K562 (cell line): ENCODE measurements around the gene PTOV1. TPM values are rescaled to one million over a fixed set of nuclear protein-coding genes. Genes with fewer than 3 reads are reported as not detected.

Source experiments
- ATAC-seq: fragments of 200-7000 bp; cut with Tn5 transposase; 3 replicates; pipeline ENCODE4 v1.9.1; 2020; ENCODE audit warnings: moderate library complexity
- BruUV-seq: library from RNA; stranded (reverse); fragments of 400-500 nt; replicated peaks from 2 replicates; lab custom pipeline; 2021; lab: Mats Ljungman, UMichigan
- CTCF ChIA-PET: fragments of 300-600 bp; formaldehyde crosslinking; extraction: SDS; loops from one replicate; lab custom pipeline; 2021; ENCODE audit warnings: low intra/inter-chr PET ratio; lab: Yijun Ruan, JAX
- POLR2A ChIA-PET: fragments of 300-600, 350-650 bp; sonication (Branson Sonifier 250); formaldehyde crosslinking; extraction: SDS; loops from one replicate; lab custom pipeline; 2021; ENCODE audit warnings: antibody characterized with exemption, inconsistent platforms; lab: Yijun Ruan, JAX
- DNase-seq, 4 experiments: peaks; one replicate each; pipeline versions ENCODE4 v3.0.0 to v3.0.0-alpha.2; 2011 to 2018; ENCODE audit warnings: low spot score in 3 of 4, mixed read lengths in 3 of 4; ENCODE audit errors: extremely low read depth in 1 of 4
- FAIRE-seq: peaks from 2 replicates; lab custom pipeline; 2011; peaks lifted over from hg19 to GRCh38; lab: Jason Lieb, UNC
- H2AFZ ChIP-seq: 2 replicates; pipeline ENCODE4 v1.6.0; 2011; ENCODE audit warnings: low read depth, low read length, control low read depth, inconsistent platforms
- H3K27ac ChIP-seq: fragments of 200-600 bp; 3 replicates; pipeline ENCODE4 v1.8.0; 2011; ENCODE audit warnings: low read depth, mild to moderate bottlenecking, control low read depth, inconsistent platforms, low read length, moderate library complexity, mixed read lengths; ENCODE audit errors: extremely low read depth
- H3K27me3 ChIP-seq, 2 experiments: fragments of 300-600 bp in 1 of 2; 2 replicates in 1 of 2; 3 replicates in 1 of 2; pipeline versions ENCODE4 v1.6.0 to v1.8.0; 2011; ENCODE audit warnings: inconsistent platforms in 2 of 2, low read length in 2 of 2, mild to moderate bottlenecking in 1 of 2, mixed read lengths in 1 of 2, moderate library complexity in 1 of 2; ENCODE audit not compliant: control insufficient read depth in 2 of 2, insufficient read depth in 2 of 2
- H3K36me3 ChIP-seq: fragments of 300-600 bp; 3 replicates; pipeline ENCODE4 v1.8.0; 2011; ENCODE audit warnings: mild to moderate bottlenecking, low read length, inconsistent platforms; ENCODE audit not compliant: control insufficient read depth, insufficient read depth
- H3K4me1 ChIP-seq, 2 experiments: fragments of 200-600 bp in 1 of 2; replicated peaks in 1 of 2; 2 replicates in 1 of 2; 3 replicates in 1 of 2; pipeline versions ENCODE4 v1.5.1 to v1.8.0; 2011; ENCODE audit warnings: inconsistent platforms in 2 of 2, low read length in 2 of 2, mild to moderate bottlenecking in 1 of 2, mixed read lengths in 1 of 2, moderate library complexity in 1 of 2; ENCODE audit not compliant: control insufficient read depth in 2 of 2, insufficient read depth in 2 of 2
- H3K4me2 ChIP-seq: 2 replicates; pipeline ENCODE4 v1.6.1; 2011; ENCODE audit warnings: low read length, control low read depth, inconsistent platforms, mixed read lengths; ENCODE audit not compliant: insufficient read depth
- H3K4me3 ChIP-seq: fragments of 200-600 bp; sonication (generic), shearing (Covaris generic); 2 replicates; pipeline ENCODE4 v1.5.1; 2016; ENCODE audit warnings: control low read depth, inconsistent platforms
- H3K79me2 ChIP-seq: fragments of 200-600 bp; 3 replicates; pipeline ENCODE4 v1.8.0; 2011; ENCODE audit warnings: low read length, inconsistent platforms; ENCODE audit not compliant: control insufficient read depth, insufficient read depth
- H3K9ac ChIP-seq, 2 experiments: 2 replicates each; pipeline versions ENCODE4 v1.6.0 to v1.6.1; 2011; ENCODE audit warnings: low read depth in 2 of 2, low read length in 2 of 2, control low read depth in 1 of 2, inconsistent platforms in 1 of 2, mild to moderate bottlenecking in 1 of 2, mixed read lengths in 1 of 2; ENCODE audit not compliant: insufficient read depth in 1 of 2
- H3K9me1 ChIP-seq: one replicate; pipeline ENCODE4 v1.6.0; 2011; ENCODE audit warnings: inconsistent platforms, mild to moderate bottlenecking, low read length, moderate library complexity; ENCODE audit not compliant: control insufficient read depth, insufficient read depth
- H3K9me3 ChIP-seq: replicated peaks from 2 replicates; pipeline ENCODE4 v1.5.1; 2011; ENCODE audit warnings: low read depth, low read length, inconsistent platforms; ENCODE audit not compliant: control insufficient read depth, insufficient read depth
- H4K20me1 ChIP-seq: replicated peaks from 2 replicates; pipeline ENCODE4 v1.6.1; 2011; ENCODE audit warnings: low read length, inconsistent platforms, mixed read lengths; ENCODE audit not compliant: control insufficient read depth, insufficient read depth
- HBP1 ChIP-seq: fragments of 450-650 bp; formaldehyde crosslinking; IDR thresholded peaks from 2 replicates; pipeline ENCODE4 v1.4.0; 2022; ENCODE audit warnings: missing genetic modification characterization
- MLLT1 ChIP-seq, 2 experiments: fragments of 450-650 bp; IDR thresholded peaks; 2 replicates each; pipeline ENCODE4 v1.6.1; 2016
- POLR2A ChIP-seq: fragments of 450-650 bp; conservative IDR thresholded peaks from 2 replicates; pipeline ENCODE4 v1.6.1; 2016
- POLR2G ChIP-seq: fragments of 200-400 bp; formaldehyde crosslinking; IDR thresholded peaks from 2 replicates; pipeline ENCODE4 v1.6.1; 2017; ENCODE audit warnings: low read depth, mild to moderate bottlenecking, antibody characterized with exemption, low read length, moderate library complexity
- RBFOX2 ChIP-seq: fragments of 200-400 bp; formaldehyde crosslinking; IDR thresholded peaks from 2 replicates; pipeline ENCODE4 v1.6.1; 2017; ENCODE audit warnings: low read depth, mild to moderate bottlenecking, low read length, moderate library complexity
- RBM22 ChIP-seq: fragments of 200-400 bp; formaldehyde crosslinking; IDR thresholded peaks from 2 replicates; pipeline ENCODE4 v1.6.1; 2018; ENCODE audit warnings: low read length, low read depth; ENCODE audit not compliant: poor library complexity, severe bottlenecking
- ZBTB33 ChIP-seq: sonication (generic); formaldehyde crosslinking; IDR thresholded peaks from 2 replicates; pipeline ENCODE4 v1.8.1; 2023; ENCODE audit warnings: mild to moderate bottlenecking, missing genetic modification reagents
- ZBTB9 ChIP-seq: fragments of 450-650 bp; formaldehyde crosslinking; IDR thresholded peaks from 2 replicates; pipeline ENCODE4 v1.4.0; 2020; ENCODE audit warnings: mild to moderate bottlenecking, moderate library complexity
- ZNF124 ChIP-seq: sonication (generic); formaldehyde crosslinking; IDR thresholded peaks from 2 replicates; pipeline ENCODE4 v1.8.1; 2022; ENCODE audit warnings: missing genetic modification reagents
- WGBS: fragments of 100-300 bp; shearing (Covaris generic); methylation state at CpG from one replicate; pipeline ENCODE4 v1.1.6; 2016; ENCODE audit warnings: low coverage, mixed read lengths; ENCODE audit not compliant: insufficient coverage; ENCODE audit errors: missing lambda C conversion rate; 5-methylcytosine and 5-hydroxymethylcytosine counted together
- in situ Hi-C: fragments of 300-500 bp; cut with MboI; formaldehyde crosslinking; loops from 4 replicates; pipeline ENCODE4 v1.15.0; 2018; ENCODE audit warnings: inconsistent platforms, mixed read lengths
- intact Hi-C: fragments of 100-400 bp; cut with micrococcal nuclease; formaldehyde crosslinking; loops from 2 replicates; pipeline ENCODE4 v1.14.2; 2022
- polyA plus RNA-seq, 8 experiments: library from polyadenylated mRNA; depleted of rRNA in 4 of 8; stranded (reverse) in 5 of 8; unstranded in 3 of 8; fragments of >200 nt; fragmentation: Nextera tagmentation in 2 of 8; fragmentation: Illumina TruSeq in 1 of 8; extraction: Ambion mirVana in 2 of 8; extraction: Trizol in 1 of 8; gene quantifications; 2 replicates each; pipeline versions ENCODE4 v1.2.1 to v1.2.3, GENCODE V29; 2011 to 2014; ENCODE audit warnings: inconsistent platforms in 1 of 8, missing spikeins in 1 of 8
- total RNA-seq, 7 experiments: library from RNA; depleted of rRNA in 6 of 7; stranded (reverse); fragments of >200 nt in 6 of 7; fragmentation: Illumina TruSeq in 2 of 7; extraction: Trizol in 2 of 7; gene quantifications; 2 replicates each; pipeline versions ENCODE4 v1.2.1 to v1.2.3, GENCODE V29; 2011 to 2021; ENCODE audit warnings: low replicate concordance in 1 of 7

The PTOV1 gene
- total and polyA plus RNA-seq, 9 of the 15 experiments (the other 6 are each of a cell fraction or from before 2014, with no cell fraction given), result 4.9 to 169 (median 43.5) TPM

- no TSS peak for BruUV-seq
- FAIRE-seq, result no peak
- H4K20me1 ChIP-seq, result peaks cover 30% of the 10 kb centered on the region
- no peak overlapping the region for H3K4me3 ChIP-seq
- in situ Hi-C loops, result no loop called here
- no peak for ATAC-seq
- DNase-seq, result no peak
- H3K9me3 ChIP-seq, result no peaks in the 10 kb centered on the region
- H3K36me3 ChIP-seq, result peaks cover 73% of the 10 kb centered on the region; the same call in 2 of the 3 replicates
- peak overlapping the region in 1 of 2 experiments; percentile 28; a peak in 2 of 4 replicates for H3K9ac ChIP-seq
- no peaks in the 10 kb centered on the region for H3K9me1 ChIP-seq
- TF ChIP-seq ZBTB33 (peak; percentile 31; the same call in 1 of the 2 replicates), RBM22 (peak; percentile 46), ZNF124 (CRISPR knock-in tag) (no peak), ZBTB9 (CRISPR knock-in tag) (peak; percentile 86), POLR2A (peak; percentile 45; the same call in 1 of the 2 replicates), RBFOX2 (peak; percentile 33; the same call in 1 of the 2 replicates), POLR2G (peak; percentile 59), MLLT1 (IDR thresholded peaks at IDR 0.05) (0 out of 4 replicates have a peak, but pooled peaks of 1 of the 2 experiments have one; percentile 48), HBP1 (CRISPR knock-in tag) (no peak)
- H3K79me2 ChIP-seq, result peaks cover 35% of the 10 kb centered on the region
- intact Hi-C loops, result no loop called here
- H3K4me1 ChIP-seq, result peaks cover 0 to 23% of the 10 kb centered on the region in 2 experiments; a peak in 2 of 5 replicates
- WGBS, result 97% methylated on average over 34 of the region's 37 CpGs
- no peak overlapping the region for H3K4me2 ChIP-seq
- ChIA-PET POLR2A (interaction anchor here (0.6 to 13.2 kb wide), 7 partner anchors 8 to 40 kb away, joined by 3 to 105 read pairs (median 4); partner anchors contain the start of genes ATF5 and NUP62), CTCF (no interaction called here)
- H3K27me3 ChIP-seq, result no peaks in the 10 kb centered on the region
- H3K27ac ChIP-seq, result no peak overlapping the region
- no peak overlapping the region for H2AFZ ChIP-seq
These were observed 57.8 kb downstream of the PTOV1 start for GRCh38 chr19:49908480-49909420.
